GM12872 (cell line): Measurements from ENCODE around the gene PFKL.
A peak's percentile ranks its signal among the peaks of the same experiment; 100 is the strongest.

ENCODE experiments used
- CTCF ChIP-seq: IDR thresholded peaks from 3 replicates; pipeline ENCODE4 v1.5.1; 2011; ENCODE audit warnings: low read depth, mild to moderate bottlenecking, low read length, moderate library complexity; ENCODE audit not compliant: insufficient read depth

Gene PFKL

GRCh38 chr21:44334329-44335030, 34.6 kb downstream of the PFKL start:
- no peak for TF ChIP-seq CTCF

GRCh38 chr21:44335266-44336059, 35.6 kb downstream of the PFKL start:
- TF ChIP-seq CTCF: no peak

- no peak for TF ChIP-seq CTCF
These were observed 37.6 kb downstream of the PFKL start for GRCh38 chr21:44337449-44337848.

GRCh38 chr21:44337941-44338895, 38.4 kb downstream of the PFKL start:
- 0 out of 3 replicates have a peak, but pooled peaks have one; percentile 9 for TF ChIP-seq CTCF

- TF ChIP-seq CTCF: no peak
These were observed 39.4 kb downstream of the PFKL start, which contains the start of gene CFAP410 for GRCh38 chr21:44338971-44339910. Gene CFAP410, minus strand, starts transcription at chr21:44339390. Its CDS starts 196 bp downstream, at chr21:44339194.

GRCh38 chr21:44344541-44345183, 44.8 kb downstream of the PFKL start:
- no peak for TF ChIP-seq CTCF
